IMR-90 (cell line): ENCODE measurements around the gene SAT1. TPM values are rescaled to one million over a fixed set of nuclear protein-coding genes. Genes with fewer than 3 reads are reported as not detected.

Experiments used
- ATAC-seq: fragments of 200-7000 bp; cut with Tn5 transposase; 2 replicates; pipeline ENCODE4 v1.9.1; 2020; ENCODE audit warnings: low read depth, mild to moderate bottlenecking, moderate library complexity
- BruUV-seq: library from RNA; stranded (reverse); fragments of 400-500 nt; replicated peaks from 2 replicates; lab custom pipeline; 2021; lab: Mats Ljungman, UMichigan
- CTCF ChIA-PET: fragments of 300-600 bp; formaldehyde crosslinking; extraction: SDS; loops from one replicate; lab custom pipeline; 2021; ENCODE audit warnings: antibody characterized with exemption; lab: Yijun Ruan, JAX
- POLR2A ChIA-PET: fragments of 300-600 bp; sonication (Branson Sonifier 250); formaldehyde crosslinking; loops from one replicate; lab custom pipeline; 2022; ENCODE audit warnings: antibody characterized with exemption; ENCODE audit not compliant: unreplicated experiment; lab: Charles Lee
- DNase-seq: peaks from one replicate; pipeline ENCODE4 v3.0.0; 2013
- H2AFZ ChIP-seq: replicated peaks from 2 replicates; pipeline ENCODE3; 2013; ENCODE audit warnings: low read length, mild to moderate bottlenecking; ENCODE audit not compliant: poor library complexity
- H2AK5ac ChIP-seq: 2 replicates; pipeline ENCODE4 v1.6.1; 2013; ENCODE audit warnings: low read depth, low read length, inconsistent platforms
- H2AK9ac ChIP-seq: replicated peaks from 2 replicates; pipeline ENCODE3; 2013; ENCODE audit warnings: mild to moderate bottlenecking, low read depth, low read length, moderate library complexity; ENCODE audit not compliant: poor library complexity
- H2BK120ac ChIP-seq: 2 replicates; pipeline ENCODE4 v1.6.1; 2013; ENCODE audit warnings: low read depth, low read length, inconsistent platforms
- H2BK15ac ChIP-seq: 3 replicates; pipeline ENCODE4 v1.6.1; 2013; ENCODE audit warnings: low read depth, low read length, inconsistent platforms
- H2BK20ac ChIP-seq: 2 replicates; pipeline ENCODE4 v1.6.1; 2013; ENCODE audit warnings: low read depth, mild to moderate bottlenecking, inconsistent platforms, low read length, moderate library complexity
- H2BK5ac ChIP-seq: 2 replicates; pipeline ENCODE4 v1.6.1; 2013; ENCODE audit warnings: mild to moderate bottlenecking, low read depth, low read length, inconsistent platforms; ENCODE audit not compliant: poor library complexity, severe bottlenecking
- H3K14ac ChIP-seq: replicated peaks from 2 replicates; pipeline ENCODE4 v1.6.1; 2013; ENCODE audit warnings: low read depth, low read length, inconsistent platforms
- H3K18ac ChIP-seq: 2 replicates; pipeline ENCODE4 v1.6.1; 2013; ENCODE audit warnings: low read depth, low read length, control low read depth
- H3K23ac ChIP-seq: 2 replicates; pipeline ENCODE4 v1.6.1; 2013; ENCODE audit warnings: low read depth, low read length, inconsistent platforms
- H3K27ac ChIP-seq: 2 replicates; pipeline ENCODE4 v1.5.1; 2013; ENCODE audit warnings: mild to moderate bottlenecking, control low read depth, low read length; ENCODE audit not compliant: insufficient read depth
- H3K27me3 ChIP-seq: 2 replicates; pipeline ENCODE4 v1.6.1; 2013; ENCODE audit warnings: low read length; ENCODE audit not compliant: control insufficient read depth, insufficient read depth
- H3K36me3 ChIP-seq: 2 replicates; pipeline ENCODE4 v1.6.1; 2013; ENCODE audit warnings: low read length, mixed read lengths; ENCODE audit not compliant: control insufficient read depth, insufficient read depth
- H3K4ac ChIP-seq: 2 replicates; pipeline ENCODE4 v1.6.1; 2013; ENCODE audit warnings: low read depth, low read length, inconsistent platforms
- H3K4me1 ChIP-seq: 2 replicates; pipeline ENCODE4 v1.6.1; 2013; ENCODE audit warnings: low read length, mixed read lengths; ENCODE audit not compliant: control insufficient read depth, insufficient read depth
- H3K4me2 ChIP-seq: 2 replicates; pipeline ENCODE4 v1.6.1; 2013; ENCODE audit warnings: low read depth, mild to moderate bottlenecking, control low read depth, low read length, moderate library complexity
- H3K4me3 ChIP-seq: 2 replicates; pipeline ENCODE4 v1.5.1; 2013; ENCODE audit warnings: low read depth, mild to moderate bottlenecking, control low read depth, low read length, moderate library complexity; ENCODE audit not compliant: insufficient read depth
- H3K56ac ChIP-seq: 2 replicates; pipeline ENCODE4 v1.6.1; 2013; ENCODE audit warnings: low read length, inconsistent platforms; ENCODE audit not compliant: insufficient read depth; ENCODE audit errors: extremely low read depth
- H3K79me1 ChIP-seq, 2 experiments: 2 replicates each; pipeline ENCODE4 v1.6.1; 2013; ENCODE audit warnings: low read length in 2 of 2, inconsistent platforms in 1 of 2, low read depth in 1 of 2
- H3K9ac ChIP-seq: 2 replicates; pipeline ENCODE4 v1.6.1; 2013; ENCODE audit warnings: low read depth, low read length, control low read depth
- H3K9me1 ChIP-seq: 2 replicates; pipeline ENCODE4 v1.6.1; 2013; ENCODE audit warnings: low read length, inconsistent platforms; ENCODE audit not compliant: insufficient read depth
- H3K9me3 ChIP-seq: 2 replicates; pipeline ENCODE4 v1.6.1; 2013; ENCODE audit warnings: low read length; ENCODE audit not compliant: control insufficient read depth, insufficient read depth
- H4K20me1 ChIP-seq: 2 replicates; pipeline ENCODE4 v1.6.1; 2013; ENCODE audit warnings: low read length, inconsistent platforms; ENCODE audit not compliant: insufficient read depth
- H4K5ac ChIP-seq: 2 replicates; pipeline ENCODE4 v1.6.1; 2013; ENCODE audit warnings: mild to moderate bottlenecking, low read depth, low read length, control low read depth
- H4K8ac ChIP-seq, 2 experiments: 2 replicates each; pipeline ENCODE4 v1.6.1; 2013; ENCODE audit warnings: low read depth in 2 of 2, low read length in 2 of 2, control low read depth in 1 of 2, inconsistent platforms in 1 of 2
- H4K91ac ChIP-seq: 2 replicates; pipeline ENCODE4 v1.6.1; 2013; ENCODE audit warnings: low read depth, low read length, inconsistent platforms; ENCODE audit not compliant: insufficient read depth
- BHLHE40 ChIP-seq: fragments of 150-350 bp; IDR thresholded peaks from 2 replicates; pipeline ENCODE4 v1.6.1; 2016; ENCODE audit warnings: mild to moderate bottlenecking, low read depth, low read length
- MAZ ChIP-seq: IDR thresholded peaks from 2 replicates; pipeline ENCODE4 v1.6.1; 2012; ENCODE audit warnings: low read depth, mild to moderate bottlenecking, low read length, improper control_type of control experiment, moderate library complexity, borderline replicate concordance
- MXI1 ChIP-seq: IDR thresholded peaks from 2 replicates; pipeline ENCODE4 v1.6.1; 2012; ENCODE audit warnings: low read depth, mild to moderate bottlenecking, low read length, moderate library complexity, borderline replicate concordance
- NFE2L2 ChIP-seq: fragments of 150-350 bp; IDR thresholded peaks from 2 replicates; pipeline ENCODE4 v1.6.1; 2016; ENCODE audit warnings: low read depth, mild to moderate bottlenecking, low read length
- RCOR1 ChIP-seq: IDR thresholded peaks from 2 replicates; pipeline ENCODE4 v1.6.1; 2012; ENCODE audit warnings: mild to moderate bottlenecking, low read length, improper control_type of control experiment; ENCODE audit not compliant: insufficient replicate concordance
- RFX5 ChIP-seq: IDR thresholded peaks from 2 replicates; pipeline ENCODE4 v1.8.0; 2012; ENCODE audit warnings: low read depth, mild to moderate bottlenecking, low read length, moderate library complexity
- dilution Hi-C: fragments of 300-500 bp; cut with HindIII; formaldehyde crosslinking; loops from one replicate; pipeline ENCODE4 v1.14.3; 2018; ENCODE audit warnings: low sequenced_read_pairs; ENCODE audit not compliant: unreplicated experiment
- in situ Hi-C: fragments of 300-500 bp; cut with MboI; formaldehyde crosslinking; loops from 3 replicates; pipeline ENCODE4 v1.14.3; 2019; ENCODE audit warnings: low sequenced_read_pairs, inconsistent platforms, mixed read lengths
- intact Hi-C: fragments of 100-400 bp; cut with micrococcal nuclease; formaldehyde crosslinking; loops from 2 replicates; pipeline ENCODE4 v1.10.0; 2022
- polyA plus RNA-seq, 3 experiments: library from polyadenylated mRNA; depleted of rRNA; stranded (reverse); fragments of >200 nt; gene quantifications; 2 replicates each; pipeline ENCODE4 v1.2.3, GENCODE V29; 2012; ENCODE audit warnings: low replicate concordance in 1 of 3
- total RNA-seq: library from RNA; depleted of rRNA; stranded (reverse); fragments of >200 nt; gene quantifications from 2 replicates; pipeline ENCODE4 v1.2.3, GENCODE V29; 2012

Gene SAT1
- total and polyA plus RNA-seq, 2 of the 4 experiments (the other 2 are of a cell fraction): 55.9 to 92.8 TPM

GRCh38 chrX:23788521-23788920, 5.5 kb downstream of the SAT1 start:
- Histone ChIP-seq H3K9me3 (no peaks in the 10 kb centered on the region), H3K4me2 (no peak overlapping the region), H3K56ac (no peak overlapping the region), H3K27ac (no peak overlapping the region), H2AK5ac (no peak overlapping the region), H3K9ac (no peak overlapping the region), H3K27me3 (no peaks in the 10 kb centered on the region), H3K18ac (no peak overlapping the region), H3K14ac (no peak overlapping the region), H4K8ac (no peak overlapping the region), H2AK9ac (no peak overlapping the region), H2AFZ (no peak overlapping the region), H3K9me1 (no peaks in the 10 kb centered on the region), H3K4me3 (no peak overlapping the region), H3K79me1 (peaks cover 0 to 5% of the 10 kb centered on the region in 2 experiments; a peak in 1 of 4 replicates), H2BK20ac (no peak overlapping the region), H3K4me1 (no peaks in the 10 kb centered on the region), H2BK120ac (no peak overlapping the region), H2BK15ac (no peak overlapping the region), H4K5ac (no peak overlapping the region), H4K20me1 (peaks cover 3% of the 10 kb centered on the region; the same call in 1 of the 2 replicates), H2BK5ac (no peak overlapping the region), H3K36me3 (peaks cover 2% of the 10 kb centered on the region; the same call in 1 of the 2 replicates), H4K91ac (no peak overlapping the region), H3K23ac (no peak overlapping the region), H3K4ac (no peak overlapping the region)
- POLR2A ChIA-PET: no interaction called here
- no TSS peak for BruUV-seq
- in situ Hi-C loops: loop anchor here (10.0 kb wide), 1 partner anchor 116 kb away; the partner anchor contains the start of genes APOO and CXorf58
- intact Hi-C loops: no loop called here
- DNase-seq: no peak
- TF ChIP-seq NFE2L2 (no peak), RFX5 (no peak), BHLHE40 (no peak), RCOR1 (no peak), MXI1 (no peak), MAZ (no peak)
- no peak for ATAC-seq
- dilution Hi-C loops: no loop called here
- CTCF ChIA-PET: no interaction called here
